ENCODE data around the gene PATE3. TPM values are rescaled to one million over a fixed set of nuclear protein-coding genes. Genes with fewer than 3 reads are reported as not detected.

PATE3 gene
- total and polyA plus RNA-seq, 2 of the 8 experiments (the other 6 are each of a cell fraction or from before 2014, with no cell fraction given): not detected

DNA sequence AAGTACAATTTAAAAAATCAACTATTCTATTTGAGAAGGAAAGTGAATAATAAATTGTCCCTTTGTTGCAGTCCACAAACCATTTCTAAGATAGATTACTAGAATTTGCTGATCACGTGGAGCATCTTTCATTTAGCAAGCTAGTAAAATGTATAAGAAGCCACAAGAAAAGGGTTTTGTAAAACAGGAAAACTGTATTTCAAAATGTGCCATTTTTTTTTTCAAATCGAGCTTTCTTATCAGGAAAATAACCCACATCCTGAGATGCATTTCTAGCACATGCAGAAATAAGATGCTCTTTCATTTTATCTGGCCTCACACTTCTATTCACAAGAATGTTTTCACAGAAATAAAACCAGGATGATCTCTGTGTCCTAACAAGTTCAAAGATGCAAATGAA is 3.2 kb upstream of the PATE3 start (continued):
- TF ChIP-seq, protein P1, sequence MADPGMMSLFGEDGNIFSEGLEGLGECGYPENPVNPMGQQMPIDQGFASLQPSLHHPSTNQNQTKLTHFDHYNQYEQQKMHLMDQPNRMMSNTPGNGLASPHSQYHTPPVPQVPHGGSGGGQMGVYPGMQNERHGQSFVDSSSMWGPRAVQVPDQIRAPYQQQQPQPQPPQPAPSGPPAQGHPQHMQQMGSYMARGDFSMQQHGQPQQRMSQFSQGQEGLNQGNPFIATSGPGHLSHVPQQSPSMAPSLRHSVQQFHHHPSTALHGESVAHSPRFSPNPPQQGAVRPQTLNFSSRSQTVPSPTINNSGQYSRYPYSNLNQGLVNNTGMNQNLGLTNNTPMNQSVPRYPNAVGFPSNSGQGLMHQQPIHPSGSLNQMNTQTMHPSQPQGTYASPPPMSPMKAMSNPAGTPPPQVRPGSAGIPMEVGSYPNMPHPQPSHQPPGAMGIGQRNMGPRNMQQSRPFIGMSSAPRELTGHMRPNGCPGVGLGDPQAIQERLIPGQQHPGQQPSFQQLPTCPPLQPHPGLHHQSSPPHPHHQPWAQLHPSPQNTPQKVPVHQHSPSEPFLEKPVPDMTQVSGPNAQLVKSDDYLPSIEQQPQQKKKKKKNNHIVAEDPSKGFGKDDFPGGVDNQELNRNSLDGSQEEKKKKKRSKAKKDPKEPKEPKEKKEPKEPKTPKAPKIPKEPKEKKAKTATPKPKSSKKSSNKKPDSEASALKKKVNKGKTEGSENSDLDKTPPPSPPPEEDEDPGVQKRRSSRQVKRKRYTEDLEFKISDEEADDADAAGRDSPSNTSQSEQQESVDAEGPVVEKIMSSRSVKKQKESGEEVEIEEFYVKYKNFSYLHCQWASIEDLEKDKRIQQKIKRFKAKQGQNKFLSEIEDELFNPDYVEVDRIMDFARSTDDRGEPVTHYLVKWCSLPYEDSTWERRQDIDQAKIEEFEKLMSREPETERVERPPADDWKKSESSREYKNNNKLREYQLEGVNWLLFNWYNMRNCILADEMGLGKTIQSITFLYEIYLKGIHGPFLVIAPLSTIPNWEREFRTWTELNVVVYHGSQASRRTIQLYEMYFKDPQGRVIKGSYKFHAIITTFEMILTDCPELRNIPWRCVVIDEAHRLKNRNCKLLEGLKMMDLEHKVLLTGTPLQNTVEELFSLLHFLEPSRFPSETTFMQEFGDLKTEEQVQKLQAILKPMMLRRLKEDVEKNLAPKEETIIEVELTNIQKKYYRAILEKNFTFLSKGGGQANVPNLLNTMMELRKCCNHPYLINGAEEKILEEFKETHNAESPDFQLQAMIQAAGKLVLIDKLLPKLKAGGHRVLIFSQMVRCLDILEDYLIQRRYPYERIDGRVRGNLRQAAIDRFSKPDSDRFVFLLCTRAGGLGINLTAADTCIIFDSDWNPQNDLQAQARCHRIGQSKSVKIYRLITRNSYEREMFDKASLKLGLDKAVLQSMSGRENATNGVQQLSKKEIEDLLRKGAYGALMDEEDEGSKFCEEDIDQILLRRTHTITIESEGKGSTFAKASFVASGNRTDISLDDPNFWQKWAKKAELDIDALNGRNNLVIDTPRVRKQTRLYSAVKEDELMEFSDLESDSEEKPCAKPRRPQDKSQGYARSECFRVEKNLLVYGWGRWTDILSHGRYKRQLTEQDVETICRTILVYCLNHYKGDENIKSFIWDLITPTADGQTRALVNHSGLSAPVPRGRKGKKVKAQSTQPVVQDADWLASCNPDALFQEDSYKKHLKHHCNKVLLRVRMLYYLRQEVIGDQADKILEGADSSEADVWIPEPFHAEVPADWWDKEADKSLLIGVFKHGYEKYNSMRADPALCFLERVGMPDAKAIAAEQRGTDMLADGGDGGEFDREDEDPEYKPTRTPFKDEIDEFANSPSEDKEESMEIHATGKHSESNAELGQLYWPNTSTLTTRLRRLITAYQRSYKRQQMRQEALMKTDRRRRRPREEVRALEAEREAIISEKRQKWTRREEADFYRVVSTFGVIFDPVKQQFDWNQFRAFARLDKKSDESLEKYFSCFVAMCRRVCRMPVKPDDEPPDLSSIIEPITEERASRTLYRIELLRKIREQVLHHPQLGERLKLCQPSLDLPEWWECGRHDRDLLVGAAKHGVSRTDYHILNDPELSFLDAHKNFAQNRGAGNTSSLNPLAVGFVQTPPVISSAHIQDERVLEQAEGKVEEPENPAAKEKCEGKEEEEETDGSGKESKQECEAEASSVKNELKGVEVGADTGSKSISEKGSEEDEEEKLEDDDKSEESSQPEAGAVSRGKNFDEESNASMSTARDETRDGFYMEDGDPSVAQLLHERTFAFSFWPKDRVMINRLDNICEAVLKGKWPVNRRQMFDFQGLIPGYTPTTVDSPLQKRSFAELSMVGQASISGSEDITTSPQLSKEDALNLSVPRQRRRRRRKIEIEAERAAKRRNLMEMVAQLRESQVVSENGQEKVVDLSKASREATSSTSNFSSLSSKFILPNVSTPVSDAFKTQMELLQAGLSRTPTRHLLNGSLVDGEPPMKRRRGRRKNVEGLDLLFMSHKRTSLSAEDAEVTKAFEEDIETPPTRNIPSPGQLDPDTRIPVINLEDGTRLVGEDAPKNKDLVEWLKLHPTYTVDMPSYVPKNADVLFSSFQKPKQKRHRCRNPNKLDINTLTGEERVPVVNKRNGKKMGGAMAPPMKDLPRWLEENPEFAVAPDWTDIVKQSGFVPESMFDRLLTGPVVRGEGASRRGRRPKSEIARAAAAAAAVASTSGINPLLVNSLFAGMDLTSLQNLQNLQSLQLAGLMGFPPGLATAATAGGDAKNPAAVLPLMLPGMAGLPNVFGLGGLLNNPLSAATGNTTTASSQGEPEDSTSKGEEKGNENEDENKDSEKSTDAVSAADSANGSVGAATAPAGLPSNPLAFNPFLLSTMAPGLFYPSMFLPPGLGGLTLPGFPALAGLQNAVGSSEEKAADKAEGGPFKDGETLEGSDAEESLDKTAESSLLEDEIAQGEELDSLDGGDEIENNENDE (IDR thresholded peaks at IDR 0.05; ENCODE audit: insufficient replicate concordance, low read length): no peak
- TF ChIP-seq CHD2 (IDR thresholded peaks at IDR 0.05; ENCODE audit: low read length) (no peak), POLR2AphosphoS5 (IDR thresholded peaks at IDR 0.05; ENCODE audit: low read depth, low read length) (no peak), POU5F1 (IDR thresholded peaks at IDR 0.05; ENCODE audit: low read depth, low read length) (no peak), TEAD4 (IDR thresholded peaks at IDR 0.05; ENCODE audit: low read depth, low read length) (no peak), CTBP2 (IDR thresholded peaks at IDR 0.05; ENCODE audit: borderline replicate concordance, insufficient read depth, insufficient read length, low read length) (no peak), KDM1A (IDR thresholded peaks at IDR 0.05; ENCODE audit: borderline replicate concordance, low read length) (no peak), ASH2L (IDR thresholded peaks at IDR 0.05; ENCODE audit: low read length) (no peak)
- TF ChIP-seq, protein P2, sequence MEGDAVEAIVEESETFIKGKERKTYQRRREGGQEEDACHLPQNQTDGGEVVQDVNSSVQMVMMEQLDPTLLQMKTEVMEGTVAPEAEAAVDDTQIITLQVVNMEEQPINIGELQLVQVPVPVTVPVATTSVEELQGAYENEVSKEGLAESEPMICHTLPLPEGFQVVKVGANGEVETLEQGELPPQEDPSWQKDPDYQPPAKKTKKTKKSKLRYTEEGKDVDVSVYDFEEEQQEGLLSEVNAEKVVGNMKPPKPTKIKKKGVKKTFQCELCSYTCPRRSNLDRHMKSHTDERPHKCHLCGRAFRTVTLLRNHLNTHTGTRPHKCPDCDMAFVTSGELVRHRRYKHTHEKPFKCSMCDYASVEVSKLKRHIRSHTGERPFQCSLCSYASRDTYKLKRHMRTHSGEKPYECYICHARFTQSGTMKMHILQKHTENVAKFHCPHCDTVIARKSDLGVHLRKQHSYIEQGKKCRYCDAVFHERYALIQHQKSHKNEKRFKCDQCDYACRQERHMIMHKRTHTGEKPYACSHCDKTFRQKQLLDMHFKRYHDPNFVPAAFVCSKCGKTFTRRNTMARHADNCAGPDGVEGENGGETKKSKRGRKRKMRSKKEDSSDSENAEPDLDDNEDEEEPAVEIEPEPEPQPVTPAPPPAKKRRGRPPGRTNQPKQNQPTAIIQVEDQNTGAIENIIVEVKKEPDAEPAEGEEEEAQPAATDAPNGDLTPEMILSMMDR (IDR thresholded peaks at IDR 0.05; ENCODE audit: control extremely low read depth in 1 of 3, insufficient read depth in 1 of 3, low read depth in 1 of 3, low read length in 3 of 3): no peak
